GM12864 (cell line): ENCODE measurements around the gene RPL10.

Experiments used
- DNase-seq: peaks from one replicate; pipeline ENCODE4 v3.0.0-alpha.2; 2011; ENCODE audit warnings: low read depth
- H3K4me3 ChIP-seq: 2 replicates; pipeline ENCODE4 v1.5.1; 2011; ENCODE audit warnings: mild to moderate bottlenecking, low read depth, low read length, control low read depth
- CTCF ChIP-seq: IDR thresholded peaks from 2 replicates; pipeline ENCODE4 v1.5.1; 2011; ENCODE audit warnings: low read depth, mild to moderate bottlenecking, moderate library complexity, low read length, control low read depth, inconsistent platforms; ENCODE audit errors: missing control alignments

Gene RPL10

GRCh38 chrX:154352012-154352401 is 46.2 kb upstream of the RPL10 start:
- TF ChIP-seq CTCF: no peak
- no peak overlapping the region for H3K4me3 ChIP-seq
- no peak for DNase-seq

- DNase-seq: no peak
- TF ChIP-seq CTCF: no peak
- H3K4me3 ChIP-seq: no peak overlapping the region
These were observed 45.7 kb upstream of the RPL10 start for GRCh38 chrX:154352466-154352865.

- no peak for DNase-seq
- no peak overlapping the region for H3K4me3 ChIP-seq
- no peak for TF ChIP-seq CTCF
These were observed 44.9 kb upstream of the RPL10 start for GRCh38 chrX:154353172-154353843.

- H3K4me3 ChIP-seq: no peak overlapping the region
- no peak for DNase-seq
- no peak for TF ChIP-seq CTCF
These were observed 44.2 kb upstream of the RPL10 start for GRCh38 chrX:154354013-154354412.

GRCh38 chrX:154354516-154354915 is 43.7 kb upstream of the RPL10 start:
- no peak for TF ChIP-seq CTCF
- no peak for DNase-seq
- H3K4me3 ChIP-seq: no peak overlapping the region

GRCh38 chrX:154355094-154355775 is 42.9 kb upstream of the RPL10 start:
- no peak for DNase-seq
- no peak for TF ChIP-seq CTCF
- no peak overlapping the region for H3K4me3 ChIP-seq

GRCh38 chrX:154355776-154356140 is 42.4 kb upstream of the RPL10 start:
- TF ChIP-seq CTCF: no peak
- no peak overlapping the region for H3K4me3 ChIP-seq
- no peak for DNase-seq
